Measurements from ENCODE around the gene KIF26B.
"Not testable (repeated sequence)": the region's sequence is repeated elsewhere in the genome, so short reads cannot be mapped to it uniquely, and the experiment has no call there.

The KIF26B gene

DNA sequence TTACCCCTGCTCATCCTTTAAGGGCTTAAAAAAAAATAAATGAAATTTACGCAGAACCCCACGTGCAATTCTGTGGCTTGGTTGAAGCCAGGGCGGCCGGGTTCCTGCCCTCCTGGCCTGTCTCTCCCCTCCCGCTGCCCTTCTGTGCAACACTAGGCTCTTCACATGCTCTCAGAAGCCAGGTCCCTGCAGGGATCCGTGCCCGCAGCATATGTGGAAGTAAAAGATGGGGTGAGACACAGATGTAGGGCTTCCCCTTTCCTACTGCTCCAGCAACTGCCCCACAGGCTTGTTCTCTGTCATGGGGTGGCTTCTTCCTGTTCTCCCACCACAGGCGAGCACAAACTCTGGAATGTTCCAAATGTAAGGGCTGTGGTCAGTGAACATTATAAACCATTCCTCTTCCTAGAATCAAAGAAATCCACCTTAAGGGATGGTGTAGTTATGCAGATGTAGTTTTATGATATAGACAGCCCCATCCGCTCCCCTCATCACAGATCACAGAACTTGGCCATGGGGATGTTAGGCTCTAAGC, 535.4 kb downstream of the KIF26B start:
- no peak for DNase-seq

DNA sequence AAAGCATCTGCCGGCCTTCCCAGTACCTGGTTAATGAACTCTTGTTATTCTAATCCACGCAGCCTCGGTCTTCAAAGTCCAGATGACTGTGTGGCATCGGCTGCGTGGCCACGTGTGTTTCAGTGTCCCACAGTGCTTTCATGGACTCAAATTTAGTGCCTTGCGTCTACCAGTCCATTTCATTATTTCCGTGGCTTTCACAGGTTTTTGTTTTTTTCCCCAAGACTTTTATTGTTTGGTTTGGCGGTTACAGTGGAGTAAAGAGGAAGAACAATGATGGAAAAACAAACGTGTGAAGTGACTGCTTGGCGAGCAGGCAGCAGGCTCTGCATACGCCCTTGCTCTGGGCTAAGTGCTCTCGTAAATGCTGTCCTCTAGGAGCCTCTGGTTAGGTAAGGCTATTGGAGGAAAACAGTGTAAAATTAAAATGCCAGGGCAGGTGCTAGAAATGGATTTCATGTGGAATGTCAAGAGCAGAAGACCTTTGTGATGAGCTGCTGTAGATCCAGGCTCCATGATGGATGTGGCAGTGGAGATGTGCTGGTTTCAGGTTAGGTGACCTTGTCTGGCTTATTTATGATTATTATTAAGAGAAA, 536.3 kb downstream of the KIF26B start:
- no peak for DNase-seq

- DNase-seq = no peak
These were observed 537.1 kb downstream of the KIF26B start for GRCh38 chr1:245691897-245692296.

DNA sequence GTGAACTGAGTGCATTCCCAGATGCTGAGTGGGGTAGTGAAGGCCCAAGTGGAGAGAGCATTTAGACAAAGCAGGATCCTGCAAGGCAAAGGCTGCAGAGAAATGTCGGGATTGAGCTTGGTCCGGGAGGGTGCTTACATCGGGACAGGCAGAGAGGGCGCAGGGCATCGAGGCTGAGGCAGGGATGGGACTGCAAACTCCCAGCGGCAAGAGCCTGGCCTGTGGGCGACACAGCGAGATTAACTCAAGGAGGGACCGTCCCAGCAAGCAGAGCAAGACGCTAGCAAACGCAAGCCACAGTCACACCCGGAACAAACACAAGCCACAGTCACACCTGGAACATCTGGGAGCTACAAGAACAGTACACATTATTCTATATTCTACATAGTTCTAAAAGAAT, 537.5 kb downstream of the KIF26B start:
- DNase-seq = no peak

- DNase-seq = no peak
These were observed 538.5 kb downstream of the KIF26B start for GRCh38 chr1:245693116-245693793.

DNA sequence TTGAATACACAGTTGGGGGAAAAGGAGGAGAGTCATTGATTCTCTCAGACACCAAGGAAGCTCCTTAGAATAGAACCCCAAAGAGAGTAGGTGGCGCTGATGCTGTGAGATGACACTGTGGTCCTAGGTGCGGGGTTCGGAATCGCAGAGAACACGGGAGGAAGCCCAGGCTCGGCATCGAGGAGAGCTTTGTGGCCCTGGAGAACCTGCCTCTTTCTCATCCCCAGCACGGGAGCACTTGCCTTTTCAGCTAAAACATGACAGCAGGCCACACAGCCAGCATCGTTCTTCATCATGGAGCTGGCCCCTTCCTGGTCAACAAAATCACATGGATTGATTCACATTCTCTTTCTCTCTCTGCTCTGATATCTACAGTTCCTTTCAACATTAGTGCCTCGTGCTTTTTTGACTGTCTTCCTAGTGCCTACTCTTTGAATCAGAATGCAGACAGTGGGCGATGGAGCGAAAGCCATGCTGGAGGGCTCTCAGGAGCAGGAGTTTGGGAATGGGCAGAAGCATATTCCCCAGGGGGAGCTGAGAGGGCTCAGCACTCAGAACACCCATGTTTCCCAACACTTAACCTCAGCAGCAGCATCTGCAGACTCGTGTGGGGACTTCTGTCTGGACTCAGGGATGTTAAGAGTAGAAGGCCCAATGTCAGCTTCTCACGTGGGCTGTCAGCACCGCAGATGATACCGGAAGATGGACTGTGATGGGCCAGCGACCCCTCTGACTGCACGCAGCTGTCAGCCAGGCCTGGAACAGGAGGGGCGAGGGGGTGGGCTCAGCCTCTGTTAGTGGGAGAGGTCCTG, 539.4 kb downstream of the KIF26B start:
- no peak for DNase-seq

DNA sequence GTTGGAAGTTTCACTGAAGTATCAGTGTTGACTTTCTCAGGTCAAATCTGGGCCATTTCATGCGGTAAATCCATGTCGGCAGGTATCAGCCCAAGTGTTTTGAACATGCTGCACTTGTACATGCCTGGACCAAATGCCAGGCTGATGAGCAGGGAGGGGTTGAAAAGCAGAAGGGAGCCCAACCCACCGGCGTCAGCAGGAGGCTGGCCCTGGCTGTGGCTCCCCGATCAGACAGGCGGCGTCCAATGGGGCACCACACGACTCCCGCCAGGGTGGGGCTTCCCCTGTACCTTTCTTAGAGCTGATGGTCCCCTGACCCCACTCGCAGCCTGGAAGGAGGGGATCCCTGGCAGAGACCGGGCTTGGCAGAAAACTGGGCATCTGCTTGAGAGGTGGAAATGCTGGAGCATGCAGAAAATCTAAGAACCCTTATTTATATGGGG, 540.0 kb downstream of the KIF26B start:
- DNase-seq = no peak

- DNase-seq = no peak
These were observed 540.4 kb downstream of the KIF26B start for GRCh38 chr1:245695211-245695610.

DNA sequence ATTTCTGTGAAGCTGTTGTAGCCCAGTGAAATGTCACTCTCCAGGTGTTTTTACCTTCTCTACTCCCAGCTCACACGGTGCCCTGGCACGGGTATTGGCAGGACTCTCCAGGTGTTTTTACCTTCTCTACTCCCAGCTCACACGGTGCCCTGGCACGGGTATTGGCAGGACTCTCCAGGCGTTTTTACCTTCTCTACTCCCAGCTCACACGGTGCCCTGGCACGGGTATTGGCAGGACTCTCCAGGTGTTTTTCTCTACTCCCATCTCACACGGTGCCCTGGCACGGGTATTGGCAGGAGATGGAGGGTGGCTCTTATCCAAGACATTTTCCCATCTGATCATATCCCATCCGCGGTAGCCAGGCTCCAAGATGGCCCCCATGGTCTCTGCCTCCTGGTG, 540.9 kb downstream of the KIF26B start:
- DNase-seq = not testable (repeated sequence)

- no peak for DNase-seq
These were observed 543.3 kb downstream of the KIF26B start for GRCh38 chr1:245698116-245698515.

DNA sequence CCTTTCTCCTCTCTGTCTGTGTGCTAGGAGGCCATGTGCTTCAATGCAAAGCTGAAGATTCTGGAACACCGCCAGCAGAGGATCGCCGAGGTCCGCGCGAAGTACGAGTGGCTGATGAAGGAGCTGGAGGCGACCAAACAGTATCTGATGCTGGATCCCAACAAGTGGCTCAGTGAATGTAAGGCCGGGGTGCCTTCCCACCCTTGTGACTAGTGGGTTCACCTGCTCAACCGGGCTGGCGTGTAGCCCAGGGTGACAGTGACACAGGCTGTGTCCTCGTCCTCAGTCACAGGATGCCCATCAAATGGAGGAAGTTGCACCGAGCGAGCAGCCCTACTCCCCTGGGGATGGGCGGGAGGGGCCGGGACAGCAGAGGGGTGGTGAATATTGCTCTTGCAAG, 544.1 kb downstream of the KIF26B start:
- DNase-seq = peak; percentile 49

DNA sequence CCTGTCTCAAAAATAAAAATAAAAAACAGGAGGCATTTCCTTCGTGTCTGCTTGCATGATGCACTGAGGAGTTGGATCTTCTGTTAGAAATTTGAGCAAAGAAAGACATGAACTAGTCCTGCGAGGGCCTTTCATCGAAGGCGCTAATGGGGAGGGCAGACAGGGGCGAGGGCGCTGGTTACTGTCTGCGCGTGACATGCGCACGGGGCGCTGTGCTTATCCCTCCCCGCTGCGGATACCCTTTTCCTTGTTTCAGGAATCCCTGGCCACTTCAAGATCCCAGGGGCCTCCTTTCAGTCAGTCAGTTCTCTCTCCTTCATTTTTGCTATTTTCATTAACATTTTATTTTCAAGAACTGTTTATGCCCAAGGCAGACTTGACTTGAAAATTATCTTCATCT, 545.8 kb downstream of the KIF26B start:
- DNase-seq = no peak

- DNase-seq = no peak
These were observed 546.8 kb downstream of the KIF26B start for GRCh38 chr1:245701631-245702030.

DNA sequence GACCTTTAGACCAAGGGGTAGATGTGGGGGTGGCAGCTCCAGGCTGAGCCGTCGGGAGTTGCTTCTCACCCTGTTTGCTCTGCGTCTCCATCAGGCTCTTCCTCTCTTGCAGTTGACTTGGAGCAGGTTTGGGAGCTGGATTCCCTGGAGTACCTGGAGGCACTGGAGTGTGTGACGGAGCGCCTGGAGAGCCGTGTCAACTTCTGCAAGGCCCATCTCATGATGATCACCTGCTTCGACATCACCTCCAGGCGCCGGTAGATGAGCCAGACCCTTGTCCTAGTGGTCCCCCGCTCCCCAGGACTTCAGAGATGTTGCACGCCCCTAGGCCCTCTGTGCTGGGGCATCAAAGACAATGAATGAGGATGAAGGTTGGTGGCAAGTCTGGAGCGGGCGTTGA, 547.6 kb downstream of the KIF26B start:
- no peak for DNase-seq

GRCh38 chr1:245704341-245704740, 549.6 kb downstream of the KIF26B start:
- no peak for DNase-seq

DNA sequence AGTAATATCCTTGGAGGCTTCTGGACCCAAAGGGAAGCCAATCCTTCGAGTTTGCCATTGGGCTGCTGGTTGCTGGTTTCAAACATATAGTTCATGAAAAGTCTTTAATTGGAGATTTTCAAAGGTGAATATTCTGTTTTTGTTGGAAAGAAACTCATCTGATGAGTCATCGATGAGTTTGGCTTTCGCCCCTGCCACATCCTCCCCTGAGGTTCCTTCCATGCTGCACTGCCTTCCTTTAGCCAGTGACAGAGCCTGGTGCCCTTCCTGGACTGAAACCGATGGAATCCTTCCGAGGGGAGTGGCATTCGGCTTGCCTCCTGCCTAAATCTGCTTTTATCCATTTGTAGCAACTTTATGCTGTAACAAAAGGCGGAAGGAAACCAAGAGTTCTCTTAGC, 550.0 kb downstream of the KIF26B start:
- no peak for DNase-seq

- DNase-seq = no peak
These were observed 553.2 kb downstream of the KIF26B start for GRCh38 chr1:245707941-245708340.

DNA sequence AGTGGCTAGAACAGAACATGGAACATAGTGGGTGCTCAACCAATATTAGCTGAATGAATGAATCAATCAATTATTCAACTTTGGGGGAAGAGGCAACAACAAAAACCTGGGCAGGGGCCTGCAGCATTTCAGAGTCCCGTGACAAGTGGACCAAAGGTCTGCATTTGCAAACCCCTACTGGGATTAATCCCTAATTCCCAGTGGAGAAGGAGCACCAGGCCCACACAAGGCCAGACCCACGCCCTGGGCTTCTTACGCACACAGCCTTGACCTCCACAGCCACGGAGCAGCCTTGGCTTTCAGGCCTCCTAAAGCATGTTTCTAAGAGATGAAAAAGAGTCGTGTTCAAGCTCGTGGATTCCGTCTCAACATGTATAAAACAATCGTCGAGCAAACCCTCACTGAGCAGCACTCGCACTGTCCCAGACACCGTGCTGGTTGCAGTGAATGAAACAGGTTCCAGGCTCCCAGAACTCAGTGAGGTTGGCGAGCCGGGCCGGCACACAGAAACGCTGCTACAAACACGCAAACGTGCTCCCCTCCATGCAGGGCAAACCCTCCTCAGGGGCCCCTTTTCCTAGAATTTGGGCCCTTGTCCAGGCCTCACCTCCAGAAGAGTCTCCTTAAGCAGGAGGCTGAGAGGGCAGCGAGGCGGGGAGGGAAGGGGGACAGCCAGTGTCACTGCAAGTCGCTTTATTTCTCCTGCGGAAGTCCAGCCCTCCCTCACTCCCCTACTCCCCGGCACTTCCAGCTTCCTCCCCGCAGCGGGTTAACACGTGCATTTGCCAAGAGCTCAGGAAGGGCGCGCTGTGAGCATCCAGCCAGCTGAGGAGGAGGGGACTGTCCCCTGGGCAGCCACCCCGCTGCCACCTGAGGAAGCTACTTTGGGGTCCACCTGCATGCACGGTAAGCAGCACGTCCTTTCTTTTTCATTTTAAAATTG, 556.4 kb downstream of the KIF26B start:
- no peak for DNase-seq

DNA sequence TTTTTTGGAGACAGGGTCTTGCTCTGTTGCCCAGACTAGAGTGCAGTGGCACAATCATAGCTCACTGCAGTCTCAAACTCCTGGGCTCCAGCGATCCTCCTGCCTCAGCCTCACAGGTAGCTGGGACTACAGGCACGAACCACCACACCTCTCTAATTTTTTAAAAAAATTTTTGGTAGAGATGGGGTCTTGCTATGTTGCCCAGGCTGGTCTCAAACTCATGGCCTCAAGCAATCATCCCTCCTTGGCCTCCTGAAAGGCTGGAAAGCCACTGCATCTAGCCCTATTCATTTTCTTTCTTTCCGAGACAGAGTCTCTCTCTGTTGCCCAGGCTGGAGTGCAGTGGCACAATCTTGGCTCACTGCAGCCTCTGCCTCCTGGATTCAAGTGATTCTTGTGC, 559.2 kb downstream of the KIF26B start:
- DNase-seq = not testable (repeated sequence)

DNA sequence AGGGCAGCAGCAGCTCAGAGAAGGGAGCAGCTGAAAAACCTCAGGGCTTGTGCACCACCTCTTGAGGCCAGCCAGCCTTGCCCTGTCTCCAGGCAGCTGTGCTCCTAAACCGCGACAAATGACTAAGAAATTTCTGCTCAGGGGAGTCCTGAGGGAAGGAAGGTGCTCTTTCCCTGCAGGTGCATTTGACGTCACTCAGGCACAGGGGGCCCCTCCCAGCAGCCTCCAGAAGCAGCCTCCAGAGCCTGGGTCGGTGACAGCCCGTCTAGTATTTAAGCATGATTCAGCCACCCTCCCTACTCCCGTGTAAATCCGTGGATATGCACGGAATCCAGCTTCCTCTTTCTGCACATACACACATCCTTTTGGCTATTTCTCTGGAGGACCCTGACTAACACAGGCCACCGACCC, 560.5 kb downstream of the KIF26B start:
- DNase-seq = no peak

DNA sequence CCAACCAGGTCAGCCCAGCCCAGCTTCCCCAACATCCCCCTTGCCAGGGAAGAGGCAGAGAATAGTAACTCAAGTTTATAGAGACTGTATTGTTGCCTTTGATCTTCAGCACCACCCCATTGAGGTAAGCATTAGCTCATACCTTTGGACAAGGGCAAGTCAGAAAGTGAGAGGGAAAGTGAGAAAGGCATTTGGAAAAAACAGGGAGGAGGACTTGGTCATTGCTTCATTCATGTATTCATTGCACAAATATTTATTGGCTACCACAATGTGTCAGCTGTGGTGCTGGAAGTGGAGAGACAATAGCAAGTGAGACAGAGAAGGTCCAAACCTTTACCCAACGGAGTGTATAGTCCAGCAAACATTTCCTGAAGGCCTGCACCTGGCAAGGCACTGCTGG, 561.2 kb downstream of the KIF26B start:
- no peak for DNase-seq

- no peak for DNase-seq
These were observed 561.8 kb downstream of the KIF26B start for GRCh38 chr1:245716561-245716960.

- DNase-seq = no peak
These were observed 562.8 kb downstream of the KIF26B start for GRCh38 chr1:245717611-245718010.

Data from CD4-positive, alpha-beta T cell treated with Interleukin-15 for 1 hour (primary cell).